SK-N-SH treated with all-trans-retinoic acid at 6 μM for 48 hours (cell line): ENCODE results near the gene BIRC3.

ENCODE experiments used
- ATAC-seq: fragments of 200-7000 bp; cut with Tn5 transposase; 3 replicates; pipeline ENCODE4 v1.9.1; 2020; ENCODE audit warnings: mild to moderate bottlenecking, moderate library complexity
- ARNTL ChIP-seq: fragments of 450-650 bp; formaldehyde crosslinking; IDR thresholded peaks from 2 replicates; pipeline ENCODE4 v1.5.0; 2020; ENCODE audit warnings: low read depth, mild to moderate bottlenecking, moderate library complexity, borderline replicate concordance
- BACH2 ChIP-seq: fragments of 250-450 bp; sonication (Bioruptor Pico); IDR thresholded peaks from 2 replicates; pipeline ENCODE4 v1.9.0; 2021; ENCODE audit warnings: mild to moderate bottlenecking, borderline replicate concordance
- CREB5 ChIP-seq: fragments of 250-450 bp; sonication (Bioruptor Pico); IDR thresholded peaks from 2 replicates; pipeline ENCODE4 v1.5.1; 2020; ENCODE audit warnings: low read depth, mild to moderate bottlenecking, moderate library complexity
- CSDC2 ChIP-seq: fragments of 250-450 bp; sonication (Bioruptor Pico); IDR thresholded peaks from 2 replicates; pipeline ENCODE4 v1.5.0; 2020; ENCODE audit warnings: mild to moderate bottlenecking, moderate library complexity
- GLIS3 ChIP-seq: fragments of 250-450 bp; sonication (Bioruptor Pico); IDR thresholded peaks from 2 replicates; pipeline ENCODE4 v1.5.0; 2020; ENCODE audit warnings: mild to moderate bottlenecking, moderate library complexity
- ISL1 ChIP-seq: fragments of 250-450 bp; sonication (Bioruptor Pico); IDR thresholded peaks from 2 replicates; pipeline ENCODE4 v2.1.2; 2022; ENCODE audit warnings: mild to moderate bottlenecking, moderate library complexity
- PATZ1 ChIP-seq: fragments of 250-450 bp; sonication (Bioruptor Pico); IDR thresholded peaks from 2 replicates; pipeline ENCODE4 v1.8.0; 2020; ENCODE audit warnings: mild to moderate bottlenecking, moderate library complexity, borderline replicate concordance
- POU6F1 ChIP-seq: fragments of 250-450 bp; sonication (Bioruptor Pico); IDR thresholded peaks from 2 replicates; pipeline ENCODE4 v1.8.0; 2021; ENCODE audit warnings: low read depth, mild to moderate bottlenecking, moderate library complexity, borderline replicate concordance
- PPARA ChIP-seq: fragments of 250-450 bp; sonication (Bioruptor Pico); IDR thresholded peaks from 2 replicates; pipeline ENCODE4 v1.5.0; 2020; ENCODE audit warnings: mild to moderate bottlenecking, borderline replicate concordance
- RARB ChIP-seq: fragments of 250-450 bp; sonication (Bioruptor Pico); IDR thresholded peaks from 2 replicates; pipeline ENCODE4 v1.8.0; 2021; ENCODE audit warnings: mild to moderate bottlenecking, moderate library complexity
- SNAI2 ChIP-seq: fragments of 250-450 bp; sonication (Bioruptor Pico); IDR thresholded peaks from 2 replicates; pipeline ENCODE4 v1.5.0; 2020; ENCODE audit warnings: mild to moderate bottlenecking, moderate library complexity
- TCF4 ChIP-seq: fragments of 250-450 bp; sonication (Bioruptor Pico); IDR thresholded peaks from 2 replicates; pipeline ENCODE4 v1.8.0; 2021; ENCODE audit warnings: mild to moderate bottlenecking, moderate library complexity, borderline replicate concordance
- ZC3H10 ChIP-seq: fragments of 250-450 bp; sonication (Bioruptor Pico); IDR thresholded peaks from 2 replicates; pipeline ENCODE4 v1.5.1; 2021; ENCODE audit warnings: mild to moderate bottlenecking, moderate library complexity
- ZFP3 ChIP-seq: fragments of 250-450 bp; sonication (Bioruptor Pico); IDR thresholded peaks from 2 replicates; pipeline ENCODE4 v1.5.0; 2020; ENCODE audit warnings: mild to moderate bottlenecking, moderate library complexity
- ZNF565 ChIP-seq: fragments of 450-650 bp; formaldehyde crosslinking; conservative IDR thresholded peaks from 2 replicates; pipeline ENCODE4 v1.5.0; 2020; ENCODE audit warnings: low read depth, mild to moderate bottlenecking, moderate library complexity
- ZNF70 ChIP-seq: fragments of 450-650 bp; formaldehyde crosslinking; IDR thresholded peaks from 2 replicates; pipeline ENCODE4 v1.5.0; 2020; ENCODE audit warnings: mild to moderate bottlenecking, moderate library complexity
- ZNF8 ChIP-seq: fragments of 450-650 bp; formaldehyde crosslinking; IDR thresholded peaks from 2 replicates; pipeline ENCODE4 v1.5.0; 2020; ENCODE audit warnings: mild to moderate bottlenecking, moderate library complexity
- TF ChIP-seq, protein P1 (sequence below): fragments of 250-450 bp; sonication (Bioruptor Pico); IDR thresholded peaks from 2 replicates; pipeline ENCODE4 v1.5.1; 2021; ENCODE audit warnings: mild to moderate bottlenecking, moderate library complexity
- TF ChIP-seq, protein P2 (sequence below): fragments of 250-450 bp; sonication (Bioruptor Pico); IDR thresholded peaks from 2 replicates; pipeline ENCODE4 v1.5.0; 2020; ENCODE audit warnings: mild to moderate bottlenecking, moderate library complexity

The BIRC3 gene

GRCh38 chr11:102359372-102359771, 42.1 kb downstream of the BIRC3 start (continued):
- TF ChIP-seq PATZ1 (CRISPR knock-in tag) (no peak), ARNTL (CRISPR knock-in tag) (no peak), BACH2 (CRISPR knock-in tag) (no peak), RARB (CRISPR knock-in tag) (no peak), ZNF8 (CRISPR knock-in tag) (no peak)

- no peak for ATAC-seq
- TF ChIP-seq ZNF70 (CRISPR knock-in tag) (no peak), ZNF565 (no peak)
- TF ChIP-seq, all 23 proteins: peak for 0
These were observed 43.4 kb downstream of the BIRC3 start for GRCh38 chr11:102360681-102361080.

DNA sequence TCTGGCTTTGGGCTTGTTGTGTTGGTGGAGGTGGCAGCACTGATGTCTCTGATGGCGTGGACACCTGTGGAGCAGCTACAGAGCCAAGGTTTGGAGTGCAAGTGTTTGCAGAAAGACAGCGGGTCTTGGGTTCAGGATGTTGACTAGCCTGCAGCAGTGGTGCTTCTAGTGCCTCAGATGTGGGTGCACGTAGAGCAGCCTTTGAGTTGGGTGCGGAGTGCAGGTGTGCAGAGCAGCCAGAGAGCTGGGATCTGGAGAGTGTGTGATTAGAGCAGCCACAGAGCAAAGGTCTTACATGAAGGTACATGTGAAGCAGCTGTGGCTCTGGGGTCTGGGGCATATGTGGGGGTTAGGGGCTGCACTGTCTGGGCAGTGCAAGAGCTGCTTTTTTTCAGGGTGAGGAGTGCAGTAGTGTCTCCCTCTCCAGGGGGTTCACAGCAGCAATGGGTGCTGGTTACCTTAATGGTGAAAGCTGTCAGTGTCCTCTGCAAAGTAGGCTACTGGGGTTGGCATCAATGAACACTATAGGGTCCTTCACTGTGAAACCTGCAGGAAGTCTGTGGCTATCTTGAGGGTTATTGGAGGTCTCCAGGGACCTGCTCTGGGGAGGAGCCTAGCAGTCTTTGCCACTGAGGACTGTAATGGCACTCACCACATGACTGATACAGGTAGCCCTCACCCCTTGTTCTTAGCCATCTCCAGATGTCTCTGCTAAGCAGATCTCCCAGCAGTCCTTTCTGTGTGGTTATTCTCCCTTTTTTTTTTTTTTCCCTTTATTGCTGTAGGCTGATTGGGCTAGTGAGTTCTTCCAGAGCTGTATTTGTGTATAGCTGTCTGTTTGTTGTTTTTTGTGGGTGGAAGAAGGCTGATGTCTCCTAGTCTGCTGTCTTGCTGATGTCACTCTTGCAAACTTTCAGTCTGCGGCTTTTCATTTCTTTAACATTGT, 44.1 kb downstream of the BIRC3 start:
- no peak for ATAC-seq
- TF ChIP-seq BACH2 (CRISPR knock-in tag) (no peak), ISL1 (CRISPR knock-in tag) (no peak), ARNTL (CRISPR knock-in tag) (no peak), ZNF565 (no peak), CSDC2 (CRISPR knock-in tag) (no peak), POU6F1 (CRISPR knock-in tag) (no peak), ZFP3 (CRISPR knock-in tag) (no peak), TCF4 (CRISPR knock-in tag) (no peak), RARB (CRISPR knock-in tag) (no peak)
- TF ChIP-seq, protein P1, sequence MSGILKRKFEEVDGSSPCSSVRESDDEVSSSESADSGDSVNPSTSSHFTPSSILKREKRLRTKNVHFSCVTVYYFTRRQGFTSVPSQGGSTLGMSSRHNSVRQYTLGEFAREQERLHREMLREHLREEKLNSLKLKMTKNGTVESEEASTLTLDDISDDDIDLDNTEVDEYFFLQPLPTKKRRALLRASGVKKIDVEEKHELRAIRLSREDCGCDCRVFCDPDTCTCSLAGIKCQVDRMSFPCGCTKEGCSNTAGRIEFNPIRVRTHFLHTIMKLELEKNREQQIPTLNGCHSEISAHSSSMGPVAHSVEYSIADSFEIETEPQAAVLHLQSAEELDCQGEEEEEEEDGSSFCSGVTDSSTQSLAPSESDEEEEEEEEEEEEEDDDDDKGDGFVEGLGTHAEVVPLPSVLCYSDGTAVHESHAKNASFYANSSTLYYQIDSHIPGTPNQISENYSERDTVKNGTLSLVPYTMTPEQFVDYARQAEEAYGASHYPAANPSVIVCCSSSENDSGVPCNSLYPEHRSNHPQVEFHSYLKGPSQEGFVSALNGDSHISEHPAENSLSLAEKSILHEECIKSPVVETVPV (CRISPR knock-in tag): no peak

- no peak for ATAC-seq
- TF ChIP-seq GLIS3 (CRISPR knock-in tag) (no peak), CREB5 (CRISPR knock-in tag) (no peak), ZC3H10 (CRISPR knock-in tag) (no peak), ARNTL (CRISPR knock-in tag) (no peak), ZNF8 (CRISPR knock-in tag) (no peak), ISL1 (CRISPR knock-in tag) (no peak), PPARA (CRISPR knock-in tag) (no peak), BACH2 (CRISPR knock-in tag) (no peak)
These were observed 47.7 kb downstream of the BIRC3 start for GRCh38 chr11:102364991-102365390.

GRCh38 chr11:102367364-102367763, 50.1 kb downstream of the BIRC3 start:
- peak; percentile 55; the same call in 2 of the 3 replicates for ATAC-seq
- TF ChIP-seq SNAI2 (CRISPR knock-in tag) (no peak), ZFP3 (CRISPR knock-in tag) (no peak), ZNF565 (no peak)
- TF ChIP-seq, protein P2, sequence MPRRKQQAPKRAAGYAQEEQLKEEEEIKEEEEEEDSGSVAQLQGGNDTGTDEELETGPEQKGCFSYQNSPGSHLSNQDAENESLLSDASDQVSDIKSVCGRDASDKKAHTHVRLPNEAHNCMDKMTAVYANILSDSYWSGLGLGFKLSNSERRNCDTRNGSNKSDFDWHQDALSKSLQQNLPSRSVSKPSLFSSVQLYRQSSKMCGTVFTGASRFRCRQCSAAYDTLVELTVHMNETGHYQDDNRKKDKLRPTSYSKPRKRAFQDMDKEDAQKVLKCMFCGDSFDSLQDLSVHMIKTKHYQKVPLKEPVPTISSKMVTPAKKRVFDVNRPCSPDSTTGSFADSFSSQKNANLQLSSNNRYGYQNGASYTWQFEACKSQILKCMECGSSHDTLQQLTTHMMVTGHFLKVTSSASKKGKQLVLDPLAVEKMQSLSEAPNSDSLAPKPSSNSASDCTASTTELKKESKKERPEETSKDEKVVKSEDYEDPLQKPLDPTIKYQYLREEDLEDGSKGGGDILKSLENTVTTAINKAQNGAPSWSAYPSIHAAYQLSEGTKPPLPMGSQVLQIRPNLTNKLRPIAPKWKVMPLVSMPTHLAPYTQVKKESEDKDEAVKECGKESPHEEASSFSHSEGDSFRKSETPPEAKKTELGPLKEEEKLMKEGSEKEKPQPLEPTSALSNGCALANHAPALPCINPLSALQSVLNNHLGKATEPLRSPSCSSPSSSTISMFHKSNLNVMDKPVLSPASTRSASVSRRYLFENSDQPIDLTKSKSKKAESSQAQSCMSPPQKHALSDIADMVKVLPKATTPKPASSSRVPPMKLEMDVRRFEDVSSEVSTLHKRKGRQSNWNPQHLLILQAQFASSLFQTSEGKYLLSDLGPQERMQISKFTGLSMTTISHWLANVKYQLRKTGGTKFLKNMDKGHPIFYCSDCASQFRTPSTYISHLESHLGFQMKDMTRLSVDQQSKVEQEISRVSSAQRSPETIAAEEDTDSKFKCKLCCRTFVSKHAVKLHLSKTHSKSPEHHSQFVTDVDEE: no peak
